Keratinocyte (primary cell): Measurements from ENCODE around the gene RFX7.
"Not testable (repeated sequence)": the region's sequence is repeated elsewhere in the genome, so short reads cannot be mapped to it uniquely, and the experiment has no call there.

Experiments used
- CTCF ChIP-seq, 3 experiments: IDR thresholded peaks in 1 of 3; conservative IDR thresholded peaks in 1 of 3; optimal IDR thresholded peaks in 1 of 3; 2 replicates in 2 of 3; 3 replicates in 1 of 3; pipeline versions ENCODE3 to v1.5.1; 2011; ENCODE audit warnings: low read length in 3 of 3, mild to moderate bottlenecking in 3 of 3, moderate library complexity in 2 of 3, control low read depth in 1 of 3, inconsistent platforms in 1 of 3; ENCODE audit not compliant: insufficient read depth in 2 of 3; ENCODE audit errors: extremely low read depth in 1 of 3
- EZH2 ChIP-seq: IDR thresholded peaks from one replicate; pipeline ENCODE4 v1.6.1; 2012; ENCODE audit warnings: inconsistent platforms, mild to moderate bottlenecking, low read length, moderate library complexity

- not testable (repeated sequence) for TF ChIP-seq CTCF (optimal IDR thresholded peaks at IDR 0.05 in 1 of 3, IDR thresholded peaks at IDR 0.05 in 1 of 3, conservative IDR thresholded peaks at IDR 0.05 in 1 of 3; ENCODE audit: extremely low read depth in 1 of 3, insufficient read depth in 2 of 3, low read length in 3 of 3); EZH2
Measured at GRCh38 chr15:56155278-56155677, 88.4 kb downstream of the RFX7 start.
